A172 (cell line): ENCODE results near the gene PREX1. TPM values are rescaled to one million over a fixed set of nuclear protein-coding genes. Genes with fewer than 3 reads are reported as not detected.

Experiments used
- DNase-seq: peaks from one replicate; pipeline ENCODE4 v3.0.0-alpha.2; 2015; ENCODE audit warnings: low spot score
- total RNA-seq: library from RNA; depleted of rRNA; stranded (reverse); fragments of >200 nt; shearing (Covaris generic); gene quantifications from 2 replicates; pipeline ENCODE4 v1.2.3, GENCODE V29; 2014

PREX1 gene
- total RNA-seq, 1 experiment from 2014 or later: 12.2 TPM

DNA sequence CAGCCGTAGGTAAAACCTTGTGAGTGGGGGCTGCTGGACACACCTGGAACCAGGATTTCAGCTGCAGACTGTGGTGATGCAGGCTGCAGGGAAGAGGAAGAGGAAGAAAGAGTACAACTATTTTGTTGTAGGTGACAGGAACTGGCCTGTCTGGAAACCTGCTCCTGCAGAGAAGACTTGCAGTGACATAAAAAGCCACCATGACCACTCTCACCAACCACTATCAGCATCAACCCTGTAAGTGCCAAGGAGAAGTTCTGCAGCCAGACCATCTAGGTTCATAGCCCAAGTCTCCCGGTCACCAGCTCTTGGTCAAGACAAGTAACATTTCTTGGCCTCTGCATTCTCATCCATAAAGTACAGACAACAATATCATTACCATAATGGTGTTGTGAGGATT lies 91.2 kb downstream of the PREX1 start:
- no peak for DNase-seq

DNA sequence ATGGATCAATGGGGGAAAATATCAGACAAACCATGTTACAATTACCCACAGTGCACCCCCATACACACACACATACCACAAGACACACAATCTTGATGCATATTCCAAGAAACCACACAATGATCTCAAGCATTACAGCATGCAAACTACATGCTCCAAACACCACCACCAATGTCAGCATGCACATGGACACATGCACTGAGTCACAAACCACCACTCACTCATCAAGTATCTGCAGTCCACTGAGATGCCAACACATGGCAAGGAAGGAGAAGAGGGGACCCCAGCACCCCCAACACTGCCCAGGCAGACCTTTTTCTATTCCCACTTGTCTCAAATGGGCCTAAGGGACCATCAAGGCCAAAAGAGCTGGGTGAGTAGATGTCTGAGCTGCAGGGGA lies 91.6 kb downstream of the PREX1 start:
- no peak for DNase-seq

DNA sequence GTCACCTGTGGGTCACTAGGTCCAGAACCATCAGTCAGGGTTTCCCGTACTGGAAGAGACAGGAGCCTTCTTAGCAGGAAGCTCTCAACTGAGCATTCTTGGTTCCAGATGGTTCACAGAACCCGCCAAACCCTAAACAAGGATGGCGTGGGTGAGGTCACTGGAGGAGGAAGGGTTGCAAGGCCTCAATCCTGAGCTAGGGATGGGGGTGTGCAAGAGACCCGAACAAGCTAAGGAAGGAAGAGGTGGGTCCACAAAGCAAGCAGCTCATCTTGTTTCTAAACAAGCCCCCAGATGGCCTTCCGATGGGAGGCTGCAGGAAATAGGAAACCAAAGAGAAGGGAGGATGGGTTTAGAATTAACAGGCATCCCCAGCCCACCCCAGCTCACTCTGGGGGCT lies 92.7 kb downstream of the PREX1 start:
- DNase-seq: no peak

DNA sequence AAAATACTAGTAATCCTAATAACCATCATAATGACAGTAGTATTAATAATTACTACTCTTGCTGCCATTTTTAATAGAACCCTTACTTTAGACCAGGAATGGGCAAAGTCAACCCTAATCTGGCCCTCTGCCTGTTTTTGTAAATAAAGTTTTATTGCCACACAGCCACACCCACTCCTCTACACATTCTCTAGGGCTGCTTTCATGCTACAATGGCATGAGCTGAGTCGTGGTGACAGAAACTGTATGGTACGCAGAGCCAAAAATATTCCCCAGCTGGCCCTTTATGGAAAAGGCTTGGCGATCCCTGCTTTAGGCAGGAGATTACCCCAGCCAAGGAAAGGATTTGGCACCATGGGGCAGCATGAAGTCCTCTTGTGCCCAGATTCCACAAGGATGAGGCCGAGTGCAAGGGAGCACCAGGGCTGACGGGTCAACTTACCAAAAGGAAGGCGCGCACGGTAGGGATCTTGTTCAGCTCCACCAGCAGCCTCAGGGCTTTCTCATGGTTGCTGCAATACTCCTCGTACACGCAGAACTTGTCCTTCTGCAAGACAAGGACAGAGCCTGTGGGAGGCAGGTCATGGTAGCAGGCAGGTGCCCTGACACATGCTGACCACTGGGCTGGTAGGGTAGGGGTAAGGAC lies 93.6 kb downstream of the PREX1 start:
- no peak for DNase-seq

DNA sequence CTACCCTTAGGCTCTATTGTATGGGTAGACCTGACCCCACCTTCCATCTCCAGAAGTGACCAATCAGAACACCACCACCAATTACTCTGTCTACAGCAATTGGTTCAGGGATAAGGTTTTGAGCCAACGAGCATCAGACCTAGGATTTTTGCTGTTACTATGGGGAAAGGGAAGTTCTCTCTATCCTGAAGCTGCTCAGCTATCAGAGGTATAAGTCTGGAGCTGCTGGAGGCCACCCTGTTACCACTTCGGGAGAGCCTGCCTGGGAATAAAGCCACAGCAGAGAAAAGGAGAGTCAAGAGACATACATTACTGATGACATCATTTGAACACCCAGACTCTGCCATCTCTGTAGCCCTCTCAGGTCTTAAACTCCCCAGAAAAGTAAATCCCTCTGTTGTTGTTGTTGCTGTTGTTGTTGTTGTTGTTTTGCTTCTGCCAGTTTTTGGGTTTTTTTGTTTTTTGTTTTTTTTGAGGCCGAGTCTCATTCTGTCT lies 94.5 kb downstream of the PREX1 start:
- DNase-seq: peak; percentile 26

DNA sequence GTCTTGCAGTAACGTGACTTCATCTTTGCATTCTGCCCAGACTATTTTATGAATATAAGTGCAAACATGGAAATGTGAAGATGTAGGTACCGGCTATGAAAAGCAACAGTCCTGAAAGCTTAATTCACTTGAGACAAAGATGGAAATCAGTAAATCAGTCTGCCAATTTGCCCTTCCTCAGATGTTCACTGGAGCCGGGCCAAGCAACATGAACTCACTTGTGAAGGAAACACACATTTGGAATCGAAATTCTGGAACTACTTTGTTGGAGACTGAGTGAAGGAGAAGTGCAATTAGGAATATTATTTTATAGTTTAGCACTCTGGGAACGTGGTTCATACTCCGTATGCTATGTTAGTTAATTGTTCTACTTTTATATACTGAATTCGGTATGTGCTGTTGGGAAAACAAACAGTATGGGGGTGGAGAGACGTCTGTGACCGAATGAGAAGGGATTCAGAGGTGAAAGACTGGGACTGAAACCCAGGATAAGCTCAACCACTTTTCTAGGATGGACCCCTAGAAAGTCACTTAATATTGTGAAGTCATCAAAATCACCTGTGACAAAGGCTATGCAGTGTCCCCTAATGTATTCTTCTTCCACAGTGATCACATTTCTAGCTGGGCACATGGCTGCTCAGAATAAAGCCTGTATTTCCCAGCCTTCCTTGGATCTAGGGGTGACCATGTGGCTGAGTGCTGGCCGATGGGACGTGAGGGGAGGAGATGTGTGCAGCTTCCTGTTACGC lies 95.5 kb downstream of the PREX1 start:
- DNase-seq: no peak

DNA sequence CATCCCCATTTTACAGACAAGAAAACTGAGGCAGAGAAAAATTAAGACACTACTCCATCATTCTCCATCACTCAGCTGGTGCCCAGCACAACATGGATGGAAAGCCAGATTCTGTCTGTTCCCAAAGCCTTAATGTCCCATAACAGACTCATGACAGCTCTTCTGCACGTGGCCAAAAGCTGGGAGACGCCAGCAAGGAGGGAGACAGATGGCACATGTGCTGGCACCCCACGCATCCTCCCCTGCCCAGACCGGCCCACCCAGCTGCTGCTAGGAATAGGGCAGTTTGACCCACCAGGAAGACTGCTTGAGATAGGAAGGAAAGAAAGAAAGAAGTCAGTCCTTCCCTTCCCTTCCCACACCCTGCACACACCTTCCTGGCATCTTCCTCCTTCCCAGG lies 96.3 kb downstream of the PREX1 start:
- no peak for DNase-seq

DNA sequence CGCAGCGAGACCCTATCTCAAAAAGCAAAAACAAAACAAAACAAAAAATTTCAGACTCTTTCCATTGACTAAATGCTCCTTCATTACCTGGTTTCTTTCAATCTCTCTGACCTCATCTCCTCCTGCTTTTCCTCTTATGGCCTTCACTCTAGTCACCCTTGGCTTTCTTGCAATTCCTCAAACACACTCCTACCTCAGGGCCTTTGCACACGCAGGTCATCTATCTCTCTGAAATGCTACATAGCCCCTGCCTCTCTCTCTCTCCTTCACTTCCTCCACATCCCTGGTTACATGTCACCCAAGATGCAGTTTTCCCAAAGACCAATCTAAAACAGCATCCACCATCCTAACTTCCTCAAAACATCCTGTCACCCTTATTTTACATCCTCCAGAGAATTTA lies 96.8 kb downstream of the PREX1 start:
- no peak for DNase-seq

DNA sequence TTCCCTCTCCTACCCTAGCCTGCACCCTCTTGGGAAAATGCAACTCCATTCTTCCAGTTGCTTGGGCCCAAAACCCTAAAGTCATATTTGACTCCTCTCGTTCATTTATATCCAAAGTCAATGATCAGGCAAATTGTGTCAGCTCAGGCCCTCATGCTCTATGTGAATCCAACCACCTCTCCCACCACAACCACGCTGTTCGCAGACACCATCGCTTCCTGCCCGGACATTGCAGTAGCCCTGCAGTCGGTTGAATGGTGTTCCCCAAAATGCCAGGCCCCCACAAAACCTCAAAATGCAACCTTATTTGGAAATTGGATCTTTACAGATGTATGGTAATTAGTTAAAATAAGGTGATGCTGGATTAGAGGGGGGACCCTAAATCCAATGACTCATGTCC lies 98.3 kb downstream of the PREX1 start:
- no peak for DNase-seq

DNA sequence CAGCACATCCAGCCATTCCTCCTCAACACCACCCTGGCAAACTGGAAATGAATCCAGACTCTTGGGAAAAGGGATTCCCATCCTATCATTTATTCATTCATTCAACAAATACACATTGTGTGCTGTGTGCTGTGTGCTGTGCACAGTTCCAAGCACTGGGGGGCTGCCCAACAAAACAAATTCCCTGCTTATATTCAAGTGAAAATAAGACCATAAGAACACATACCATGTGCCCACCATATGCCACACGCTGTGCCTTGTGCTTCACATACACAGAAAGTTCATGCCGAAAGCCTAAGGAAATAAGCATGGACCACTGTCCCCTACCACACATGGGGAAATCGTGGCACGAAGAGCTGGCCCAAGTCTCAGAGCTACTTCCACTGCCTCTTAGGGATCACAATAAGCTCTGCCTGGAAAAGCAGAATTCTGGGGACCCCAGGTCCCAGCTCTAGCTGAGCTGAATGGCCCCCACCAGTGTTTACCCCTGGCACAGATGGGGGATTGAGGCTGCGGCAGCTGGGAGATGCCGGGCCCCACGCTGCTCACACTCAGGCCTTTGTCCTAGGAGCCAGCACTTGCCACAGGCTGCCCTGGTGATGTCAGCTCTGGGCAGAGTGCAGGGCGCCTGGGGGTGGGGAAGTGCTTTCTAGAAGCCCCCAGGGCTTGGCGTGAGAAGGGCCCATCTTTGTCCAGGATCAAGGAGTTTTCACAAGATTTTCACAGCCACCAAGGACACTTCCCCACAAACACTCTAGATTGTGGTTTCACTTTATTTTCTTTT lies 99.6 kb downstream of the PREX1 start:
- DNase-seq: no peak

DNA sequence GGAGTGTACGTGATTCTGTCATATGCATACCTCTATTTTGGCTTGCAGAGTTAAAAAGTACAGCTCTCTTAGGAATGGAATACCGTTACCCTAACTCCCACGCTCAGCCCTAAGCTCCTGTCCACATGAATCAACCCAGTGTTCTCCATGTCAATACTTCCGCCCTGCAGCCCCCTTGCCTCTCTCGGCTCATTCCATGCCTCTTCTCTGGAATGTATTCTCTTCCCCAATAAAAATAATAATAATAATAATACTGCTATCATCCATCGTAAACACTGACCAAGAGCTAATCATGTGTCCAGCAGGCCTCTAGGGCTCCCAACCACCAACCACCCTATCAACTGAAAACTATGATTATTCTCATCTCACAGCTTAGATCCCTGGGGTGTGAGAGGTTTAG lies 100.6 kb downstream of the PREX1 start:
- DNase-seq: no peak

DNA sequence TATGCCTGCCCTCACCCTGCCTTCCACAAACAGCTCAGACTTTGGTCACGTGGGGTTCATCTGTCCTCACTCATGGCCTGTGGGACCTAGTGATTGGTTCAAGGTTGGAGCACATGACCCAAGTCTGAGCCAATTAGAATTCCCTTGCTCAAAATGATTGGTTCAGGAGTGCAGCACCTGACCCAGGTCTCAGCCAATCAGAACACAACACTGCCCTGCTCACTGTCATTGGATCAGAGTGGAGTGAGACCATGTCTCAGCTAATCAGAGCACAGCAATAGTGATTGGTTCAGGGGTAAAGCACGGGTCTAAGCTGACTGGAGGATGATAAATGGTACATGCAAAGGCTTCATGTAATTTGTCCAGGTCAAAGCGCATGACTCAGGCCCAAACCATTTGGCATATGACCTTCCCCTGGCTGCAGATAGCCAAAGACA lies 102.2 kb downstream of the PREX1 start:
- peak; percentile 88 for DNase-seq

DNA sequence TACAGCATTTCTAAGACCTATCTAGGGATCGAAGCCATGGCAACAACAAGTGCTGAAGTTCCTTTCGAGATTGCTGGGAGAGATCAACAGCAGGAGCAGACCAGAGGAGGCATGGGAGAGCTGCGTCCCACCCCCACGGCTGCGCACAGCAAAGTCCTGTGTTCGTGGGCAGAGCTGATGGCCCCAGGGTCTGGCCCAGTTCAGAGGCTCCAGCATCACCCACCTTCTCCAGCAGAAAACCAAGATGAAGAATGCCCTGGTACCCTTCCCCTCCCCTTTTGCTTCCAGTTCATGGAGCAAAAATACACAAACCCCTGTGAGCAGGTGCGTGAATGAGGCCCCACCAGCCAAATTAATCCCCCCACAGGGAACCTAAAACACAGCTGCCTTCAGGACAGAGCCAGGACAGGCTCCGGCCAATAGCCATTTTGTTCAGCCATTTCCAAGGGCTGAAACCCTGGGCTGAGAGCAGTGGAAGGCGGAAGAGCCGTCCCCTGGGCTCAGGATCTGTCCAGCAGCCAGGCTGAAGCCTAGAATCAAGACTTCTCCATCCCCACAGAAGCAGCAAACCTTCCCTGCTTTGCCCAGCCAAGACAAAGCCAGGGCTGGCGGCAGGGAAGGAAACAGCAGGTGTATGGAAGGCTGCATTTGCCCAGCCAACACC lies 102.8 kb downstream of the PREX1 start:
- no peak for DNase-seq

DNA sequence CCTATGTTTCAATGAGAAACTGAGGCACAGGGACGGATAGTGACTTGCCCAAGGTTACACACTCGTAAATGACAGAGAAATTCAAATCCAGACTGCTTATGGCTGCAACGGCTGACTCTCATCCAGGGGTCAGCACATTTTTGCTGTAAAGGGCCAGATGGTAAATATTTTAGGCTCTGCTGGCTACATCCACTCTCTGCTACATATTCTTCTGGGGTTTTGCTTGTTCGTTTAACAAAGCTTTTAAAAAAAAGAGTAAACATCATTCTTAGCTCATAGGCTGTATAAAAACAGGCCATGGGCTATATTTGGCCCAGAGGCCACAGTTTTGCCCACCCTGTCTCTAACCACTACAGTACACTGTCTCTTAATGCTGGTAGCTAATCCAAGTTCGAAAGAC lies 103.4 kb downstream of the PREX1 start:
- no peak for DNase-seq

DNA sequence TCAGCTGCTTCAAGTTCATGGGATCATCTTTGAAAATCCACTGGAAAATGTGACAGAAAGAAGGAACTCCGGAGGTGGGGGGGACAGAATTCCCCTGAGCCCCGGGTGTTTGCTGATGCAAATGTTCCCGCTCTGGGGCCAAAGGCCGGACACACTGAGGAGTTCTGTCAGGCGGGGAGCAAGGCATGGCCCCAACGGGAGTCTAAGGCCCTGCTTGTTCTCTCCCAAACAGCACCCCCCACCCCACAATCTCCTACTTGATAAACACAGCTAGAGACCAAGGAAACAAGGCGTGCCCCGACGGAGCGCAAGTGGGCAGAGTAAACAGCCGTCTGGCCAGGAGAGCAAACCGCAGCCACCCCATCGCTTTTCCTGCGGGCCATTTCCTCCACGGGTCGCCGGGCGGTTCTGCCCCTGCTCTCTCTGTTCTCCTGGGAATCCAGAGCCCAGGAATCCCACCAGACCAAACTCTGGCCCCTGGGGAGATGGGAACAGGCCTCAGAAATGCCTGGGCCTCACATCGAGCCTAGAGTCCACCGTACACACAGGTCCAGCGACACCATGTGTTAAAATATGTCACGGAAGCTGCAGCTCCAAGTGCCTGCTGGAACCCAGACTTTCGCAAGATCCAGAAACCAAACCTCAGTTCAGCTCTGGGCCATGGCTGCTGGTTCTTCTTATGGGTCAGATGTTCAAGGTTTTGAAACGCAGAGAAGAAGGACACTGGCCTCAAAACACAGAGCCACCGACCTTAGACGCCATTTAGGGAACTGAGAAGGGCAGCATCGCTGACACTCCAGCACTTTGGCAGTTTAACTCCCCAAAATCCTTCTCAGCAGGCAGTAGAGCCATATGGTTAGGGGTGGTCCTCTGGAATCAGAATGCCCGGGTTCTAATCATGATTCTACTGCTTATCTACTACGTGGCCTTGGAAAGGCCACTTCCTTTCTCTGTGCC lies 104.2 kb downstream of the PREX1 start:
- no peak for DNase-seq

DNA sequence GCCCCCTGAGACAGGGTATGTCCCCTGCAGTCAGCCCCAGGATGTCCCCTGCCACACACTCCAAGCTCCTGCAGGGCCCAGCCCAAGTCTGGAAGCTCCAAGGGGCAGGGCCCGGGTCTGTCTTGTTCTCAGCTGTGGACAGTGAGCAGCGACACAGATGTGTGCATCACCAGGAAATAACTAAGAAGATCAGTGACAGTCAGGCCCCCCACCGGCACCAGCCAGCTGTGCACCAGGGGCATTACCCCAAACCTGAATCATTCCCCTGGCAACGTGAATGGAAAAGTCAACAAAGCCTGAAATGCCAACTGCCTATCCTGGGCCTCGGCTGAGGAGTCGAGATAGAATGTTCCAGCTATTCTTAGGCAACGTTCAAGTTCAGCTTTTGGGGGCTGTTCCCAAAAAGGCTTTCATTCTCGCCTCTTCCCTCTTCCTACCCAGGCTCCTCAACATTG lies 105.0 kb downstream of the PREX1 start:
- DNase-seq: peak; percentile 35

DNA sequence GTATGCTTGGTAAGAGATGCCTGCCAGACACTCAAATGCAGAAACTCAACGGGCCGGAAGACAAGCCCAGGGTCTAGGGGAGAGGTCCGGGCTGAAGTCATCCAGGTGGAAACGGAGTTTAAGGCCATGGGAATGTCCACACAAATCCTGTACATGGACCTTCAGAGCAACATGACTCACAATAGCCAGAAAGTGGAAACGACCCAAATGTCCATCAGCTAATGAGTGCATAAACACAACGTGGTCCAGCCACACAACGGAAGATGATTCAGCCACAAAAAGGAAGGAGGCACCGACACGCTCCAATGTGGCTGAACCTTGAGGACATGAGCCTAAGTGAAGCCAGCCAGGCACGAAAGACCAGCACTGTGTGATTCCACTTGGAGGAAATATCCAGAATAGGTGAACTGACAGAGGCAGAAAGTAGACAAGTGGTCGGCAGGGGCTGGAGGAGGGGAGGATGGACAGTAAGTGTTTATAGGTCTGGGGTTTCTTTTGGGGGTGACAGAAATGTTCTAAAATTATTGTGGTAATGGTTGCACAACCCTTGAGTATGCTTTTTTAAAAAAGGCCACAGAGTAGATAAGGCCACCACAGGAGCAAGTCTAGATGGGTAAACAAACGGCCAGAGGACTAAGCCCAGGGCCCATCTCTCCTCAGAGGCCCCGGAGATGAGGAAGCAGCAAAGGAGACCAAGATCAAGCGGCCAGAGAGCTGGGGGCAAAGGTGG lies 105.6 kb downstream of the PREX1 start:
- peak; percentile 72 for DNase-seq

DNA sequence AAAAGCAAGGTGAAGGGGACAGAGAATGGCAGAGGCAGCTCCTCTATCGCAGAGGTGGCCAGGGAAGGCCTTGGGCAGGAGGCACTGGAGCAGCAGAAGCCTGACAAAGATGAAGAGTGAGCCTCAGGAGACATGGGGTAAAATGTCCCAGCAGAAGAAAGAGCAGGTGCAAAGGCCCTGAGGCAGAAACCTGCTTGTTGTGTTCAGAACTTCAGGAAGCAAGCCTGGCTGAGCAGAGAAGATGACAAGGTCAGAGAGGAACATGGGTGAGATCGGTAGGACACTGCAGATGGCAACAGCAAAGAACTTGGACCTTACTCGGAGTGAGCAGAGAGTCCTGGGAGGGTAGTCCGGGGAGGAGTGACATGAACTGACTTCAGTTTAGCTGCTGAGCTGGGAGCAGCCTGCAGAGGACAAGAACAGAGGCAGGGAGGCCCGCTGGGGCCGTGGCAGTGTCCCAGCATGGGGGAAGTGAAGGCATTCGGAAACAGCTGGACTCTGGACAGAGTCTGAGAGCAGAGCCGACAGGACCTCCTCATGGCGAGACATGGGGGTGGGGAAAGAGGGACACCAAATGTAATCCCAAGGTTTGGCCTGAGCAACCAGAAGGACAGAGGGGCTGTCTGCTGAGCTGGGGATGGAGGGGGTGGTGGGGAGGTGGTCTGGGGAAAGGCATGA lies 106.3 kb downstream of the PREX1 start:
- DNase-seq: no peak

DNA sequence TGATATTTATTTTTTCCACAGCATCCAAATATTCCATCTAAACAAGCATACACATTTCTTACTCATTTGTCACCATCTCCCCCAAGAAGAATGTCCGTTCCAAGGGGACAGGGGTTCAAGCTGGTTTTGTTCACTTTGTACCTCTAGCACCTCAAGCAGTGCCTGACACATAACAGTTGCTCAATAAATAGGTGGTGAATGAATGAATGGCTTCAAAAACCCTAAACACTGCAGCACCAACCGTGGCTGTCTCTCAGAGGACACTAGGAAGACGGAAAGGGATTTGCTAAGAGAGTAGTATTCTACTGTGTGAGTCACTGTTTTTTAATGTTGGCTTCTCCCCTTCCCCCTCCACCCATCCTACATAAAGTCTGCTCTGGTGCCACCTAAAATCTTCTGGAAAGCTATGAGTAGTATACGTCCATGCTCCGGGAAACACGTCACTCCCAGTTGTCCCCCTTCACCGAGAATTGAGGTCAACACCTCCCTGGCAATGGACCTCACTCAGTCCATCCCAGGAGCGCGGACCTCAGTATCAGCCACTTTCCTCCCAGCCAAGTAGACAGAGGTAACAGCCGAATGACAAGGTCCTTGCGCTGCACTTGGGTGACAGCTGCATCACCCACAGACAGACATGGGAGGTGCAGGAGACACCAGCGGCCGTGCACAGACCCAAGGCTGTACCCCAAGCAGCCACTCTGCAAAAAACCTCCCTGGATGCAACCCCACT lies 107.4 kb downstream of the PREX1 start:
- no peak for DNase-seq
